HepG2 (cell line): ENCODE results near the gene MYL12B. TPM values are rescaled to one million over a fixed set of nuclear protein-coding genes. Genes with fewer than 3 reads are reported as not detected.

ENCODE experiments used
- CBX2 ChIP-seq, 2 experiments: fragments of 200-600 bp in 1 of 2; sonication (generic); formaldehyde crosslinking in 1 of 2; IDR thresholded peaks; 2 replicates each; pipeline versions ENCODE4 v1.7.0 to v1.8.1; 2018 to 2022; ENCODE audit warnings: low read depth in 2 of 2, low read length in 1 of 2, mild to moderate bottlenecking in 1 of 2, missing genetic modification reagents in 1 of 2
- CEBPB ChIP-seq: IDR thresholded peaks from 2 replicates; pipeline ENCODE4 v1.6.1; 2011; ENCODE audit warnings: low read depth, low read length, improper control_type of control experiment, borderline replicate concordance
- GABPB1 ChIP-seq: IDR thresholded peaks from 2 replicates; pipeline ENCODE4 v1.6.1; 2016; ENCODE audit warnings: mild to moderate bottlenecking, missing genetic modification reagents, moderate library complexity, missing compliant biosample characterization
- GLI4 ChIP-seq: sonication (generic); formaldehyde crosslinking; IDR thresholded peaks from 2 replicates; pipeline ENCODE4 v1.5.1; 2020; ENCODE audit warnings: missing genetic modification reagents, mild to moderate bottlenecking, moderate library complexity, borderline replicate concordance
- KAT8 ChIP-seq: IDR thresholded peaks from 2 replicates; pipeline ENCODE4 v1.6.1; 2016; ENCODE audit warnings: missing genetic modification reagents, missing compliant biosample characterization
- POGZ ChIP-seq: sonication (generic); formaldehyde crosslinking; IDR thresholded peaks from 2 replicates; pipeline ENCODE4 v1.4.0; 2020; ENCODE audit warnings: mild to moderate bottlenecking, missing genetic modification reagents
- RELA ChIP-seq: sonication (generic); formaldehyde crosslinking; IDR thresholded peaks from 2 replicates; pipeline ENCODE4 v1.4.0; 2020; ENCODE audit warnings: missing genetic modification reagents
- SCMH1 ChIP-seq: sonication (generic); formaldehyde crosslinking; IDR thresholded peaks from 2 replicates; pipeline ENCODE4 v1.9.0; 2021; ENCODE audit warnings: missing genetic modification reagents, mild to moderate bottlenecking, borderline replicate concordance
- SMARCC2 ChIP-seq: fragments of 450-650 bp; IDR thresholded peaks from 2 replicates; pipeline ENCODE4 v1.6.1; 2017; ENCODE audit warnings: antibody characterized with exemption, mild to moderate bottlenecking
- SRY ChIP-seq: sonication (generic); formaldehyde crosslinking; IDR thresholded peaks from 2 replicates; pipeline ENCODE4 v1.8.0; 2022; ENCODE audit warnings: mild to moderate bottlenecking, missing genetic modification reagents
- TMF1 ChIP-seq: sonication (generic); formaldehyde crosslinking; IDR thresholded peaks from 2 replicates; pipeline ENCODE4 v1.8.1; 2022; ENCODE audit warnings: low read depth, missing genetic modification reagents
- WIZ ChIP-seq: sonication (generic); formaldehyde crosslinking; IDR thresholded peaks from 2 replicates; pipeline ENCODE4 v1.5.1; 2020; ENCODE audit warnings: mild to moderate bottlenecking, missing genetic modification reagents
- XBP1 ChIP-seq: sonication (generic); formaldehyde crosslinking; IDR thresholded peaks from 2 replicates; pipeline ENCODE4 v1.5.0; 2020; ENCODE audit warnings: missing genetic modification reagents
- ZBTB26 ChIP-seq: IDR thresholded peaks from 2 replicates; pipeline ENCODE4 v1.6.1; 2016; ENCODE audit warnings: missing compliant biosample characterization, missing genetic modification reagents, borderline replicate concordance
- ZNF33A ChIP-seq: sonication (generic); formaldehyde crosslinking; IDR thresholded peaks from 2 replicates; pipeline ENCODE4 v1.5.1; 2020; ENCODE audit warnings: missing genetic modification reagents, mild to moderate bottlenecking, moderate library complexity, borderline replicate concordance
- ZNF430 ChIP-seq: sonication (generic); formaldehyde crosslinking; IDR thresholded peaks from 2 replicates; pipeline ENCODE4 v1.9.0; 2021; ENCODE audit warnings: mild to moderate bottlenecking, missing genetic modification reagents
- ZNF496 ChIP-seq: sonication (generic); formaldehyde crosslinking; IDR thresholded peaks from 2 replicates; pipeline ENCODE4 v1.8.1; 2023; ENCODE audit warnings: mild to moderate bottlenecking, moderate library complexity, missing genetic modification reagents; ENCODE audit not compliant: insufficient replicate concordance
- ZNF609 ChIP-seq: sonication (generic); formaldehyde crosslinking; IDR thresholded peaks from 2 replicates; pipeline ENCODE4 v1.4.0; 2020; ENCODE audit warnings: mild to moderate bottlenecking, missing genetic modification reagents, borderline replicate concordance
- ZNF816 ChIP-seq: sonication (generic); formaldehyde crosslinking; IDR thresholded peaks from 2 replicates; pipeline ENCODE4 v1.8.0; 2022; ENCODE audit warnings: missing genetic modification reagents, mild to moderate bottlenecking, borderline replicate concordance
- polyA plus RNA-seq, 8 experiments: library from polyadenylated mRNA; depleted of rRNA in 3 of 8; stranded (reverse) in 7 of 8; unstranded in 1 of 8; fragments of >200 nt; fragmentation: Illumina TruSeq in 4 of 8; extraction: Trizol in 4 of 8; gene quantifications; 2 replicates each; pipeline versions ENCODE4 v1.2.1 to v1.2.3, GENCODE V29; 2011 to 2016; ENCODE audit warnings: low read depth in 4 of 8, missing spikeins in 1 of 8, mixed read lengths in 1 of 8; ENCODE audit not compliant: insufficient read depth in 1 of 8
- total RNA-seq, 5 experiments: library from RNA; depleted of rRNA; stranded (reverse); fragments of >200 nt; fragmentation: Illumina TruSeq; extraction: Trizol; gene quantifications; 2 replicates each; pipeline ENCODE4 v1.2.3, GENCODE V29; 2016; ENCODE audit warnings: low read depth in 1 of 5
- TF ChIP-seq, protein P1 (sequence below): sonication (generic); formaldehyde crosslinking; IDR thresholded peaks from 2 replicates; pipeline ENCODE4 v1.4.0; 2020; ENCODE audit warnings: missing genetic modification reagents

The MYL12B gene
- total and polyA plus RNA-seq, 2 of the 13 experiments (the other 11 are each of a cell fraction or from before 2014, with no cell fraction given), result 265 to 340 TPM

- no peak for TF ChIP-seq ZNF609 (CRISPR knock-in tag)
- TF ChIP-seq SMARCC2, result no peak
- TF ChIP-seq GLI4, result no peak
- no peak for TF ChIP-seq ZNF496
- TF ChIP-seq SRY, result peak; percentile 54; the same call in 1 of the 2 replicates
- peak; percentile 63; the same call in 1 of the 2 replicates for TF ChIP-seq ZNF33A
- TF ChIP-seq GABPB1 (CRISPR knock-in tag), result peak; percentile 95
- TF ChIP-seq CEBPB, result no peak
- no peak for TF ChIP-seq SCMH1
- TF ChIP-seq ZNF816 (CRISPR knock-in tag), result no peak; the same call in 1 of the 2 replicates
- no peak for TF ChIP-seq TMF1 (CRISPR knock-in tag)
- TF ChIP-seq XBP1 (CRISPR knock-in tag), result no peak
- peak; percentile 87 for TF ChIP-seq KAT8 (CRISPR knock-in tag)
- TF ChIP-seq RELA (CRISPR knock-in tag), result no peak
- peak; percentile 94 for TF ChIP-seq POGZ
- TF ChIP-seq ZNF430 (CRISPR knock-in tag), result peak; percentile 11; the same call in 1 of the 2 replicates
- TF ChIP-seq ZBTB26 (CRISPR knock-in tag), result peak; percentile 22; the same call in 1 of the 2 replicates
- no peak for TF ChIP-seq CBX2 (IDR thresholded peaks at IDR 0.05; ENCODE audit: low read depth, low read length)
- TF ChIP-seq CBX2 (CRISPR knock-in tag; IDR thresholded peaks at IDR 0.05; ENCODE audit: low read depth), result no peak
- no peak for TF ChIP-seq WIZ
- TF ChIP-seq, protein P1, sequence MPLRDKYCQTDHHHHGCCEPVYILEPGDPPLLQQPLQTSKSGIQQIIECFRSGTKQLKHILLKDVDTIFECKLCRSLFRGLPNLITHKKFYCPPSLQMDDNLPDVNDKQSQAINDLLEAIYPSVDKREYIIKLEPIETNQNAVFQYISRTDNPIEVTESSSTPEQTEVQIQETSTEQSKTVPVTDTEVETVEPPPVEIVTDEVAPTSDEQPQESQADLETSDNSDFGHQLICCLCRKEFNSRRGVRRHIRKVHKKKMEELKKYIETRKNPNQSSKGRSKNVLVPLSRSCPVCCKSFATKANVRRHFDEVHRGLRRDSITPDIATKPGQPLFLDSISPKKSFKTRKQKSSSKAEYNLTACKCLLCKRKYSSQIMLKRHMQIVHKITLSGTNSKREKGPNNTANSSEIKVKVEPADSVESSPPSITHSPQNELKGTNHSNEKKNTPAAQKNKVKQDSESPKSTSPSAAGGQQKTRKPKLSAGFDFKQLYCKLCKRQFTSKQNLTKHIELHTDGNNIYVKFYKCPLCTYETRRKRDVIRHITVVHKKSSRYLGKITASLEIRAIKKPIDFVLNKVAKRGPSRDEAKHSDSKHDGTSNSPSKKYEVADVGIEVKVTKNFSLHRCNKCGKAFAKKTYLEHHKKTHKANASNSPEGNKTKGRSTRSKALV (CRISPR knock-in tag), result no peak; the same call in 1 of the 2 replicates
These were observed 14.5 kb upstream of the MYL12B start, which contains the start of gene MYL12A (continued) for GRCh38 chr18:3247240-3248061.
